T-helper 2 cell treated with Interferon-gamma antibody and Interleukin-4, amounts not matched to agents 5 μg/mL and 100 μg/mL, for 36 hours (primary cell): ENCODE measurements around the gene NELFA.

ENCODE experiments used
- DNase-seq: peaks from one replicate; pipeline ENCODE4 v3.0.0; 2021; ENCODE audit warnings: low spot score
- H3K27ac Mint-ChIP-seq: one replicate; pipeline ENCODE4 v1.8.0; 2021; ENCODE audit warnings: mild to moderate bottlenecking, mixed read lengths
- H3K27me3 Mint-ChIP-seq: one replicate; pipeline ENCODE4 v1.8.0; 2021; ENCODE audit warnings: low read depth, mixed read lengths
- H3K36me3 Mint-ChIP-seq: one replicate; pipeline ENCODE4 v1.8.0; 2021; ENCODE audit warnings: low read depth, mixed read lengths
- H3K4me1 Mint-ChIP-seq: one replicate; pipeline ENCODE4 v1.8.0; 2021; ENCODE audit warnings: low read depth, mixed read lengths
- H3K4me3 Mint-ChIP-seq: one replicate; pipeline ENCODE4 v1.8.0; 2022; ENCODE audit warnings: mild to moderate bottlenecking, moderate library complexity, mixed read lengths
- H3K9me3 Mint-ChIP-seq: one replicate; pipeline ENCODE4 v1.8.0; 2021; ENCODE audit warnings: mixed read lengths

NELFA gene

GRCh38 chr4:1964443-1964842 lies 44.3 kb downstream of the NELFA start:
- Mint-ChIP-seq H3K4me1 (peaks cover 4% of the 10 kb centered on the region), H3K9me3 (no peaks in the 10 kb centered on the region), H3K4me3 (no peak overlapping the region), H3K27me3 (no peaks in the 10 kb centered on the region), H3K36me3 (peaks cover 82% of the 10 kb centered on the region), H3K27ac (no peak overlapping the region)
- no peak for DNase-seq

- Mint-ChIP-seq H3K4me1 (peaks cover 4% of the 10 kb centered on the region), H3K27me3 (no peaks in the 10 kb centered on the region), H3K9me3 (no peaks in the 10 kb centered on the region), H3K4me3 (no peak overlapping the region), H3K36me3 (peaks cover 85% of the 10 kb centered on the region), H3K27ac (peak overlapping the region; percentile 66)
- no peak for DNase-seq
Measured at GRCh38 chr4:1962980-1963379, 45.8 kb downstream of the NELFA start.

GRCh38 chr4:1961563-1961962 lies 47.2 kb downstream of the NELFA start:
- Mint-ChIP-seq H3K27ac (no peak overlapping the region), H3K36me3 (peaks cover 86% of the 10 kb centered on the region), H3K4me3 (no peak overlapping the region), H3K9me3 (no peaks in the 10 kb centered on the region), H3K27me3 (no peaks in the 10 kb centered on the region), H3K4me1 (peaks cover 4% of the 10 kb centered on the region)
- DNase-seq, result no peak

GRCh38 chr4:1961038-1961437 lies 47.7 kb downstream of the NELFA start:
- Mint-ChIP-seq H3K4me3 (no peak overlapping the region), H3K36me3 (peaks cover 87% of the 10 kb centered on the region), H3K9me3 (no peaks in the 10 kb centered on the region), H3K27me3 (no peaks in the 10 kb centered on the region), H3K27ac (no peak overlapping the region), H3K4me1 (peaks cover 4% of the 10 kb centered on the region)
- DNase-seq, result no peak

- Mint-ChIP-seq H3K36me3 (peaks cover 85% of the 10 kb centered on the region), H3K27ac (no peak overlapping the region)
- DNase-seq, result no peak
Measured at GRCh38 chr4:1960170-1960825, 48.5 kb downstream of the NELFA start.

DNA sequence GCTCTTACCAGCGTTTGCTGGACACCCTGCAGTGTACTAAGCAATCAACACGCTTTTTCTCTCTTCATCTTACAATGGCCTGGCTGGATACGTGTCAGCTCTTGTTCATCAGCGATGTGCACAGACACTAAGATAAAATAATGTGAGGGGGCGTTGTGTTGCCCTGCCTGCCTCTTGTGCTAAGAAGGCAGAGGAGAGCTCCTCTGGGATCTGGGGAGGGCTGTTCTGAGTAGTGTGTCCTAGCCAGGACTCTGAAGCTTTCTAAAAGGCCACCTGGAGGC lies 49.7 kb downstream of the NELFA start:
- Mint-ChIP-seq H3K4me3 (no peak overlapping the region), H3K27ac (no peak overlapping the region), H3K4me1 (peaks cover 2% of the 10 kb centered on the region), H3K36me3 (peaks cover 82% of the 10 kb centered on the region), H3K27me3 (no peaks in the 10 kb centered on the region), H3K9me3 (no peaks in the 10 kb centered on the region)
- DNase-seq, result no peak

More at GRCh38 chr4:1960170-1960825, 48.5 kb downstream of the NELFA start:
- Mint-ChIP-seq H3K9me3 (no peaks in the 10 kb centered on the region), H3K4me1 (peaks cover 4% of the 10 kb centered on the region), H3K4me3 (no peak overlapping the region), H3K27me3 (no peaks in the 10 kb centered on the region)

DNA sequence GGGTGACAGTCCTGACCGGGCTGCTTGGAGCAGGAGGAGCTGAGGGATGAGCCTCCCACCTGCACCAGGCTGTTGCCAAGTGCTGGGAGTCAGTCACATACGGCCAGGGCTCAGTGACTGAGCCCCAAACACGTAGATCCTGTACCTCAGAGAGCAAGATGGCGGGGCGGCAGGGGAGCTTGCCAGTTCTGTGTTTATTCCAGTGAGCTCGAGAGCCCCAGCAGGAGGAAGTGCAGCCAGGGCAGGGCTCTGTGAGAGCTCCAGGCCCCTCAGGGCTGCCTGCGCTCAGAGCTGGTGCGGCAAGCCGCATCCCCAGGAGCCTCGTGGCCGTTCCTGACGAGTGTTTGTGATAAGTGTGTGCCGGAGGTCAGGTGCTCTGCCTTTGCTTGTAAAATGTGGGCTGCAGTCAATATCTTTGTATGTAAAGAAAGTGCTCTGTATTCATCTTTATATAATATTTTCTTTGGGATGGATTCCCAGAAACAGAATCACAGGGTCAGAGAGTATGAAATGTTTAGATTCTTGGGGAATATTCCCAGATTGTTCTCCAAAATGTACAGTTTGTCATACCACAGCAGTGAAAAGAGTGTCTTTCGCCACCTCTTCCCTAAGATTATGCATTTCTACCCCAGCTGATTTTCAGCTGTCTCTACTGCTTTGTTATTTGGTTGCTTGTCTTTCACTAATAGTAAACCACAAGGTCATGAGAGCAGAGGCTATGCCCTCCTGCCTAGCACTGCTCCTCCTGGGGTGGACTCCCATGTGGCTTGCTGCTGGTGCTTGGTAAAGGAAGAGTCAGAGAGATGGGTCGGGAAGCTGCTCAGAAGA lies 50.3 kb downstream of the NELFA start:
- H3K27me3 Mint-ChIP-seq, result no peaks in the 10 kb centered on the region
- H3K27ac Mint-ChIP-seq, result no peak overlapping the region
- H3K9me3 Mint-ChIP-seq, result no peaks in the 10 kb centered on the region
- H3K36me3 Mint-ChIP-seq, result peaks cover 79% of the 10 kb centered on the region
- DNase-seq, result no peak
- no peak overlapping the region for H3K4me3 Mint-ChIP-seq
- no peaks in the 10 kb centered on the region for H3K4me1 Mint-ChIP-seq

GRCh38 chr4:1956631-1957030 lies 52.1 kb downstream of the NELFA start:
- no peak overlapping the region for H3K27ac Mint-ChIP-seq
- H3K4me3 Mint-ChIP-seq, result no peak overlapping the region
- no peak for DNase-seq
- H3K4me1 Mint-ChIP-seq, result no peaks in the 10 kb centered on the region
- H3K36me3 Mint-ChIP-seq, result peaks cover 71% of the 10 kb centered on the region
- no peaks in the 10 kb centered on the region for H3K9me3 Mint-ChIP-seq
- H3K27me3 Mint-ChIP-seq, result no peaks in the 10 kb centered on the region

DNA sequence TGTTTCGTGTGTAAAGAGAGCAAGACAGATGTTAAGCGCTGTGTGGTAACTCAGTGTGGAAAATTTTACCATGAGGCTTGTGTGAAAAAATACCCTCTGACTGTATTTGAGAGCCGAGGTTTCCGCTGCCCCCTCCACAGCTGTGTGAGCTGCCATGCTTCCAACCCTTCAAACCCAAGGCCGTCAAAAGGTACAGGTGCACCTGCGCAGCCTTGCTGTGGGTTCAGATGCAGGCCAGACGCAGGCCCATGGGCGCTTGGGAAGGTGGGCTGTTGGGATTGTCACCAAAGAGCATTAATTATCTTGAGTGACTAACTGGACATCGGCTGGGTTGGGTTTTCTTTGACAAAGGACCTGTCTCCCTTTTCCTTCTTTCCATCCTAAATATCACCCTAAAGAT lies 55.4 kb downstream of the NELFA start:
- DNase-seq, result no peak
- Mint-ChIP-seq H3K27ac (no peak overlapping the region), H3K9me3 (no peaks in the 10 kb centered on the region), H3K4me1 (no peaks in the 10 kb centered on the region), H3K4me3 (no peak overlapping the region), H3K27me3 (no peaks in the 10 kb centered on the region), H3K36me3 (peaks cover 59% of the 10 kb centered on the region)

GRCh38 chr4:1952719-1953118 lies 56.1 kb downstream of the NELFA start:
- H3K9me3 Mint-ChIP-seq, result no peaks in the 10 kb centered on the region
- H3K4me1 Mint-ChIP-seq, result no peaks in the 10 kb centered on the region
- H3K36me3 Mint-ChIP-seq, result peaks cover 56% of the 10 kb centered on the region
- H3K27me3 Mint-ChIP-seq, result no peaks in the 10 kb centered on the region
- no peak overlapping the region for H3K4me3 Mint-ChIP-seq
- no peak for DNase-seq
- no peak overlapping the region for H3K27ac Mint-ChIP-seq

DNA sequence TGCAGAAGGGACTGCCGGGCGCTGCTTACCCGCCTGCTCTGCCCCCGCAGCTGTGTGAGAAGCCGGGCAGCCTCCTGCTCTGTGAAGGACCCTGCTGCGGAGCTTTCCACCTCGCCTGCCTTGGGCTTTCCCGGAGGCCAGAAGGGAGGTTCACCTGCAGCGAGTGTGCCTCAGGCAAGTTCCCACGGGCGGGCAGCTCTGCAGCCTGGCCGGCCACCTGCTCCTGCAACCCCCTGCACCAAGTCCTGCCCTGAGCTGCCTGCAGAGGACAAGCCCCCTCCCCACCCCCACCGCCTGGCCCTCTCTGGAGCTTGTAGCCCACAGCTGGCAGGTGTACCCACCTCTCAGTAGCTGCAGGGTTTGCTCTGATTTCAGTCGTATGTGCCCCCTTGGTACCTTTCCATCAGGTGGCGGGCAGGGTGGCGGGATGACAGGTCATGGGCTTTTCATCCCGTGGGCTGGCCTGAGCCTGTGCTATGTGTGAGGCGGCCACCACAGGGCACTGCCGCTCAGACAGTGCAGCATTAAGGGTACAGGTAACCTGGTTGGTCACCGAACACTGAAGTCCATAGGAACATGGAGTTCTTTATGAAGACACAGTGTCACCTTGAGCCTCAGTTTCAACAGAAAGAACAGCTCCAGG lies 56.6 kb downstream of the NELFA start:
- H3K36me3 Mint-ChIP-seq, result peaks cover 55% of the 10 kb centered on the region
- H3K27me3 Mint-ChIP-seq, result no peaks in the 10 kb centered on the region
- DNase-seq, result no peak
- H3K4me3 Mint-ChIP-seq, result no peak overlapping the region
- H3K27ac Mint-ChIP-seq, result no peak overlapping the region
- H3K9me3 Mint-ChIP-seq, result no peaks in the 10 kb centered on the region
- no peaks in the 10 kb centered on the region for H3K4me1 Mint-ChIP-seq

DNA sequence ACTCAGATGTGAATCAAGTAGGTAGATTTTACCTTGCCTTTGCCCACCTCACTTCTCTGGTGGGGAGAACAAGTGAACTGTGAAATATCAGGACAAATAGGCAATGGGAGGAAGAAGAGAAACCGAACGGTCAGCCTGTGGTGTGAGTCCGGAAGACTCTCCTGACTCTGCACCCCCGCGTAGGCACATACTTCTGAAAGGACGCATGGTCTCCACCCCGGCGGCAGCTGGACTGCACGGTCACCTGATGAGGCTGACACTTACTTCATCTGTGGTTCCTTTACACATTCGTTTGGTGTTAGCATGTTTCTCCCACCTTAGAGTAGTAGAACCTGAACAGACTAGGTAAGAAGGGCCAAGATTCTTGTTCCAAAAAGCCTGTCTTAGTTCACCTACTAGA lies 58.4 kb downstream of the NELFA start:
- H3K4me1 Mint-ChIP-seq, result no peaks in the 10 kb centered on the region
- H3K36me3 Mint-ChIP-seq, result peaks cover 55% of the 10 kb centered on the region
- H3K9me3 Mint-ChIP-seq, result no peaks in the 10 kb centered on the region
- no peak for DNase-seq
- no peak overlapping the region for H3K27ac Mint-ChIP-seq
- no peak overlapping the region for H3K4me3 Mint-ChIP-seq
- H3K27me3 Mint-ChIP-seq, result no peaks in the 10 kb centered on the region

DNA sequence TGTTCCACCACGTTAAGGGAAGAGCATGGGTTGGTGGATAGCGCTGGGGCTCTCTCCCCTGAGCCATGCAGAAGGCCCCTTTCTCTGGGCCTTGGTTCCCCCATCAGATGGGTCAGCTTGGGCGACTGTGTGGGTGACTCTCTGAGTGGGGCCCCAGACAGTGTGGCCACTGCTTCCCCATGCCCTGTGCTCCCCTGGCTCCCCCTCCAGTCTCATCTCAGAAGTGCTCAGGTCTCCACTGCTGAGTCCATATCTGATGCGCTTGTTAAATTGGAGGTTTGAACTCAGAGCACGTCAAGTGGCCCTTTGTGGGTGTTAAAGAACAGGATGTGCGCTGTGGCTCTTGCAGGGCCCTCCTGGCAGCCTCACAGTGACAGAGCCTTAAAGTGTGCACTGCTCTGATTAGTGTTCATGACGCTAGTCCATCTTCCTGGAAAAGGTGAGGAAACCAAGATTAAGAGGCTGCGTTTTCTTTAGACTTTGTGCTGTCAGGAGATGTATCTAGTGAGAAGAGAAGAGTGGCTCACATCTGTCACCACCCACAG lies 59.8 kb downstream of the NELFA start:
- Mint-ChIP-seq H3K36me3 (peaks cover 48% of the 10 kb centered on the region), H3K4me3 (no peak overlapping the region), H3K27me3 (no peaks in the 10 kb centered on the region), H3K9me3 (no peaks in the 10 kb centered on the region), H3K27ac (no peak overlapping the region), H3K4me1 (no peaks in the 10 kb centered on the region)
- DNase-seq, result no peak

DNA sequence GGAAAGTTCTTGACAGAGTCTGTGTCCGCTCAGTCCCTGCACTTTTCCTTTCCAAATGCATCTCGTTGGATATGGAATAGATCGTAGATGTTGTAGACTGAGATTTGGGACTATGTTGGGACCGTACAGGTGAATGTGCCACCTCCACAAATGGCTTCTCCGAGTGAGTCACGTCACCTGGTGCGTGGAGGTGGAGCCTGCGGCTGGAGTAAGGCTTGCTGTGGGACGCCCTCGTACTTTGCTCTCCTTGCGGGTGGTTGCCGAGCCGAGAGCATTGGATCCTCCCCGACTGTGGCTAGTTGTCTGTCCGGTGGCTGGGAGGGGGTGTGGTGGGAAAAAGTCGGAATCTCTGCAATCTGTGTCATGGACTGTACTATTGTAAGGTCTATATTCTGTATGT lies 60.5 kb downstream of the NELFA start:
- H3K36me3 Mint-ChIP-seq, result peaks cover 51% of the 10 kb centered on the region
- no peaks in the 10 kb centered on the region for H3K27me3 Mint-ChIP-seq
- H3K27ac Mint-ChIP-seq, result no peak overlapping the region

More for the DNA sequence above, 60.5 kb downstream of the NELFA start:
- Mint-ChIP-seq H3K4me3 (no peak overlapping the region), H3K9me3 (no peaks in the 10 kb centered on the region), H3K4me1 (no peaks in the 10 kb centered on the region)
- DNase-seq, result no peak
